DMS 273 treated with DMSO at 0.1 percent for 48 hours (cell line): ENCODE data around the gene SYNGAP1.
"Not testable (repeated sequence)": the region's sequence is repeated elsewhere in the genome, so short reads cannot be mapped to it uniquely, and the experiment has no call there.

ENCODE experiments used
- DNase-seq: peaks from one replicate; lab custom pipeline; 2025; lab: John Stamatoyannopoulos, UW

SYNGAP1 gene

GRCh38 chr6:33419580-33420490 is at the start of gene SYNGAP1:
TSS of gene SYNGAP1 (plus strand) at chr6:33420065. CDS start at chr6:33420265, 200 bp downstream.
- DNase-seq = peak; percentile 39

DNA sequence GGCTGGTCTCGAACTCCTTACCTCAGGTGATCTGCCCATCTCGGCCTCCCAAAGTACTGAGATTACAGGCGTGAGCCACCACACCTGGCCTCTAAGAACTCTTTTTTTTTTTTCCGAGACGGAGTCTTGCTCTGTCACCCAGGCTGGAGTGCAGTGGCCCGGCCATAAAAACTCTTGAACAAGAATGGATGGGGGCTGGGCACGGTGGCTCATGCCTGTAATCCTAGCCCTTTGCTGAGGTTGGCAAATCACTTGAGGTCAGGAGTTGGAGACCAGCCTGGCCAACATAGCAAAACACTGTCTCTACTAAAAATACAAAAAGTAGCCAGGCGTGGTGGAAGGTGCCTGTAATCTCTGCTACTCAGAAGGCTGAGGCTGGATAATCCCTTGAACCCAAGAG is 48.0 kb upstream of the SYNGAP1 start:
- not testable (repeated sequence) for DNase-seq

DNA sequence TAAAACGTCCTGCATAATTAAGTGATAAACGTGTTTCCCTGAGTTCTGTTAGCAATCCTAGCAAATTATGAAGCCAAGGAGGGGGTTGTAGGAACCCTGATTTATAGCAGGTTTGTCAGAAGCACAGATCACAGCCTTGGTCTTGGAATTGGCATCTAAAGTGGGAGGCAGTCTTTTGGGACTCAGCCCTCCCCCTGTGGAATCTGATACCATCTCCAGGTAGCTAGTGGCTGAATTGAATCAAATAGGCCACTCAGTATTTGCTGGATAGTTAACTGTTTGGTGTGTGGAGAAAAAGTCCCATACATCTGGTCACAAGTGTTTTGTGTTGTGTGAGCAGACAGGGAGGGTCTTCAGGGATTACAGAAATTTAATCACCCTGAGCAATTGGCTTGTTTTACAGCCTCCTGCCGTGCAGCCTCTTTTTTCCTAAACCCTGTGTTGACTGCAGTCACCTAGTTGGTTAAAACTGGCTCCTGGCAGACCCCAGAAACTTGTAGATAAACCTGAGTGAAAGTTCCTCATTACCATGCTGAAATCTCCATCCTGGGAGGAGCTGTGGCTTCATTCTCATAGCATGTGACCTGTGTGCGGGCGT is 47.2 kb upstream of the SYNGAP1 start:
- no peak for DNase-seq

GRCh38 chr6:33373960-33374910 is 45.6 kb upstream of the SYNGAP1 start:
- no peak for DNase-seq

DNA sequence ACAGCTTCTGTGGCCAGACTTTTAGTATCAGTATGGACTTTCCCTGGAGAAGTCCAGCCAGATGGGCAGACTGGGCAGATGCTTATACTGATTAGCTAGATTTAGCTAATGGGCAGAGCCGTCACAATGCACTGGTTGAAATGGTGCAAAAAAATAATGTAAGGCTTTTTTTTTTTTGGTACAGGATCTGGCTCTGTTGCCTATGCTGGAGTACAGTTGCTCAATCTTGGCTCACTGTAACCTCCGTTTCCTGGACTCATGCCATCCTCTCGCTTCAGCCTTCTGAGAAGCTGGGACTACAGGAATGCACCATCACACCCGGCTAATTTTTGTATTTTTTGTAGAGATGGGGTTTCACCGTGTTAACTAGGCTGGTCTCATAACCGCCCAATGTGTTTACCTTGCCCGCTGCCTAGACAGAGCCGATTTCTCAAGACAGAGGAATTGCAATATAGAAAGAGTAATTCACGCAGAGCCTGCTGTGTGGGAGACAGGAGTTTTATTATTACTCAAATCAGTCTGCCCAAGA is 44.7 kb upstream of the SYNGAP1 start:
- no peak for DNase-seq

DNA sequence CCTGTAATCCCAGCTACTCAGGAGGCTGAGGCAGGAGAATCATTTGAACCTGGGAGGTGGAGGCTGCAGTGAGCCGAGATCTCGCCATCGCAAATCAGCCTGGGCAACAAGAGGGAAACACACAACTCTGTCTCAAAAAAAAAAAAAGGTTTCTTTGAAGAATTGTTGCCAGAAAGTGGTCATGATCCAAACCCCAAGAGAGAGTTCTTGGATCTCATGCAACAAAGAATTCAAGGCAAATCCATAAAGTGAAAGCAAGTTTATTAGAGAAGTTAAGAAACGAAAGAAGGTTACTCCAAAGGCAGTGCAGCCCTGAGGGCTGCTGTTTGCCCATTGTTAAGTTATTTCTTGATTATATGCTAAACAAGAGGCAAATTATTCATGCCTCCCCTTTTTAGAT is 42.7 kb upstream of the SYNGAP1 start:
- no peak for DNase-seq

GRCh38 chr6:33379184-33379583 is 40.7 kb upstream of the SYNGAP1 start:
- not testable (repeated sequence) for DNase-seq

- DNase-seq = no peak
These were observed 39.4 kb upstream of the SYNGAP1 start for GRCh38 chr6:33380272-33380981.

- no peak for DNase-seq
These were observed 36.3 kb upstream of the SYNGAP1 start for GRCh38 chr6:33383427-33384185.

DNA sequence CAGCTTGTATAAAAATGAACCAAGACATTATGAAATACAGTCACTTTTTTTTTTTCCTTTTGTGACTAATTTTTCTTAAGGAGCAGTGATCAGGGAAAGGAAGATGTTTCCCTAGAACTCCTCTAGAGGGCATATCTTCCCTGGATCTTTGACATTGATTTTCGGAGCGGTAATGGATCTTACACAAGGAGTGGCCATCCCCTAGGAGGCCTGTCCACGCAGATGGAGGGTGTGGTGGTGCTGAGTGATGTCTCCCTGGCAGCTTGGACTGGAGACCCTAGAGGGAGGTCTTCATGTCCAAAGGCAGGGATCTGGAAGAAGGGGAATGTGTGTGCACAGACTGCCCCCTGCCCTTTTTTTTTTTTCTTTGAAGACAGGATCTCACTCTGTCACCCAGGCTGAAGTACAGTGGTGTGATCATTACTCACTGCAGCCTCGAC is 35.3 kb upstream of the SYNGAP1 start:
- DNase-seq = no peak

DNA sequence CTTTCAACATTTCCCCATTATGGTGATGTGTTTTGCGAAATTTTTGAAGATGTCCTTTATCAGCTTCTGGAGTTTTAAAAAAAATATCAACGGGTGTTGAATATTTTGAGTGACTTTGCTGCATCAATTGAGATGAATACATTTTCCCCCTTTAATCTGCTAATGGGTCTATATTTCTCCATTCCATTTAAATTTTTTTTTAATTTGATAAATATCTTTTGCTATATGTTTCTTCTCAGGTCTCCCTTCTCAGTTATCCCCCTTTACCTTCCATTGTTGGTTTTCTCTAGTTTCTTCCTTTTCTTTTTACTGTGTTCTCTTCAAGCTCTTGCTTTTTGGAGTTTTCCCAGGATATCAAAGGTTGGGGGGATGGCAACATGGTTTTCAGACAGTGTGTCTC is 29.7 kb upstream of the SYNGAP1 start:
- no peak for DNase-seq

DNA sequence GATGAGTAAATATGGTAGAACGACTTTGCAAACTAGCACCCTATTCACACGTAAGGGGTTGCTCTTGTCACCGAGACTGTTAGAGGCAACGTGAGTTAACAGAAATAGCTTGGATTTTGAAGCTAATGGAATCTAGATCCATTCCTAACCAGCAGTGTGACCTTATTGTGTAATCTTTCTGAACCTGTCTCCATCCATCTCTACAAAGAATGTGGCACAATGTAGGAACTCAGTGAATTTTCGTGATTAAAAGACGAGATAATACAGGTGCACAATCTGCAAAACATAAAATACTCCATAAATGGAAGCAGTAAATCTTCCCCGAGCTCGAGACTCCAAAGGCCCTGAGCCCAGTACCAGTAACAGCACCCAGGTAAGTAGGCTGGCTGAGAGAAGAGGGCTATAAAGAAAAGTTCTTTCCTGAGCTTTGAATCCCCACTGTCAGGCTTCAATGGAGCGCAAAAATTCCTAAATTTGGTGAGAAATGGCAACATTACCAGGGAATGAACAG is 29.0 kb upstream of the SYNGAP1 start:
- no peak for DNase-seq

GRCh38 chr6:33391278-33391921 is 28.5 kb upstream of the SYNGAP1 start, which contains the start of gene KIFC1:
TSS of gene KIFC1 (plus strand) at chr6:33391823. CDS start at chr6:33391986, 163 bp downstream.
- DNase-seq = peak; percentile 98

- no peak for DNase-seq
These were observed 27.8 kb upstream of the SYNGAP1 start for GRCh38 chr6:33391922-33392594.

DNA sequence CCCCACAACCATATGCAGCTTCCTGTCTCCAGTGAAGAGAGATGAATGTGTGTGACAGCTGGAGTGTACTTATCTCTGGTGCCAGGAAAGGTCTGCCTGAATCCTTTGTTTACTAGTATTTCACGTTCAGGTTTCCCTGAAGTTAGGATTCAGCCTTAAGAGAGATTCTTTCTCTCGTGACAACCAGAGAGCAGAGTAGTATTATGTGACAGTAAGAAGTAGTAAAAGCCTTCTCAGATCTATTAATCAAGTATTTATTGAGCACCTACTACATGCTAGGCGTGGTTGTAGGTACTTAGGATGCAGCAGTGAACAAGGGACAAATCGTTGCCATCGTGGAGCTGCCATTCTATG is 27.3 kb upstream of the SYNGAP1 start:
- DNase-seq = no peak

GRCh38 chr6:33392979-33393378 is 26.9 kb upstream of the SYNGAP1 start:
- no peak for DNase-seq

DNA sequence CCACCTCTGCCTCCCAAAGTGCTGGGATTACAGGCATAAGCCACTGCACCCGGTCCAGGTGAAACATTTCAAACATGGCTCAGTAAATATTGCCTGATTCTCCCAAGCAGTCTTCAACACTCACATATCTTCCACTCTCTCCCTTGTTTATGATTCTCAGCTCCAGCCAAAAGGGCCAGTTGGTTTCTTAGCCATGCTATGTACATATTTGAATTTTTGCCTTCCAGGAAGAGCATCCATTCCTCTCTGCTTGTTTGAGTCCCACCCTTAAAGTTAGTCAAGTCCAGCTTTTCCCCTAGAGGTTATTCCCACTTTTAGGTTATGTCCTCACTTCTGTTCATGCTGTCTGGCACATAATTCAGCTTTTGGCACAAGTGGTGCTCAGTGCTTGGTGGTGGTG is 22.3 kb upstream of the SYNGAP1 start:
- DNase-seq = no peak

- not testable (repeated sequence) for DNase-seq
These were observed 21.3 kb upstream of the SYNGAP1 start for GRCh38 chr6:33398601-33399000.

- DNase-seq = not testable (repeated sequence)
These were observed 20.0 kb upstream of the SYNGAP1 start for GRCh38 chr6:33399881-33400280.
